ENCODE measurements around the gene CENPO. TPM values are rescaled to one million over a fixed set of nuclear protein-coding genes. Genes with fewer than 3 reads are reported as not detected.
A peak's percentile ranks its signal among the peaks of the same experiment; 100 is the strongest.

Gene CENPO
- total RNA-seq, 2 donors from 2014 or later = 9.1 to 24.4 TPM

GRCh38 chr2:24816884-24817283, 23.7 kb downstream of the CENPO start:
- Histone ChIP-seq H3K9me3 (no peaks in the 10 kb centered on the region), H3K36me3 (no peaks in the 10 kb centered on the region), H3K4me1 (replicated peaks) (no peaks in the 10 kb centered on the region), H3K27me3 (replicated peaks; ENCODE audit: insufficient read depth) (no peaks in the 10 kb centered on the region), H3K4me3 (no peak overlapping the region), H3K27ac (no peak overlapping the region)
- TF ChIP-seq POLR2AphosphoS5 (IDR thresholded peaks at IDR 0.05) = no peak
- TF ChIP-seq CTCF (IDR thresholded peaks at IDR 0.05) = no peak
- TF ChIP-seq POLR2A (IDR thresholded peaks at IDR 0.05) = no peak
- DNase-seq (ENCODE audit: low spot score) = no peak
- intact Hi-C loops (cut with DNase I) = no loop called here
- WGBS = 84% methylated on average over 4 of the region's 4 CpGs

GRCh38 chr2:24818721-24819167, 25.5 kb downstream of the CENPO start:
- Histone ChIP-seq H3K4me1 (replicated peaks) (no peaks in the 10 kb centered on the region), H3K9me3 (no peaks in the 10 kb centered on the region), H3K27me3 (replicated peaks; ENCODE audit: insufficient read depth) (no peaks in the 10 kb centered on the region), H3K27ac (no peak overlapping the region), H3K36me3 (no peaks in the 10 kb centered on the region), H3K4me3 (no peak overlapping the region)
- WGBS = 66% methylated on average over 9 of the region's 9 CpGs
- peak; percentile 1 for DNase-seq (ENCODE audit: low spot score)
- no peak for TF ChIP-seq POLR2A (IDR thresholded peaks at IDR 0.05)
- no peak for TF ChIP-seq POLR2AphosphoS5 (IDR thresholded peaks at IDR 0.05)
- TF ChIP-seq CTCF (IDR thresholded peaks at IDR 0.05) = no peak
- intact Hi-C loops (cut with DNase I) = no loop called here

- Histone ChIP-seq H3K27ac (no peak overlapping the region), H3K27me3 (replicated peaks; ENCODE audit: insufficient read depth) (no peaks in the 10 kb centered on the region), H3K36me3 (no peaks in the 10 kb centered on the region), H3K4me3 (no peak overlapping the region), H3K4me1 (replicated peaks) (no peaks in the 10 kb centered on the region), H3K9me3 (no peaks in the 10 kb centered on the region)
- TF ChIP-seq POLR2A (IDR thresholded peaks at IDR 0.05) = no peak
- no peak for TF ChIP-seq POLR2AphosphoS5 (IDR thresholded peaks at IDR 0.05)
- TF ChIP-seq CTCF (IDR thresholded peaks at IDR 0.05) = no peak
- 87% methylated on average over 21 of the region's 21 CpGs for WGBS
- peak; percentile 1 for DNase-seq (ENCODE audit: low spot score)
- intact Hi-C loops (cut with DNase I) = no loop called here
Measured at GRCh38 chr2:24819442-24820174, 26.4 kb downstream of the CENPO start.

GRCh38 chr2:24820175-24820513, 26.9 kb downstream of the CENPO start:
- Histone ChIP-seq H3K9me3 (no peaks in the 10 kb centered on the region), H3K4me1 (replicated peaks) (no peaks in the 10 kb centered on the region), H3K36me3 (no peaks in the 10 kb centered on the region), H3K4me3 (no peak overlapping the region), H3K27me3 (replicated peaks; ENCODE audit: insufficient read depth) (no peaks in the 10 kb centered on the region), H3K27ac (no peak overlapping the region)
- DNase-seq (ENCODE audit: low spot score) = no peak
- TF ChIP-seq POLR2A (IDR thresholded peaks at IDR 0.05) (no peak), CTCF (IDR thresholded peaks at IDR 0.05) (no peak), POLR2AphosphoS5 (IDR thresholded peaks at IDR 0.05) (no peak)
- 98% methylated on average over 4 of the region's 7 CpGs for WGBS
- intact Hi-C loops (cut with DNase I) = no loop called here

All from prostate gland (tissue), 2 donors.